NCI-H1092 (cell line): ENCODE results near the gene TRAF3.
"Not testable (repeated sequence)": the region's sequence is repeated elsewhere in the genome, so short reads cannot be mapped to it uniquely, and the experiment has no call there.

ENCODE experiments used
- DNase-seq: peaks from one replicate; lab custom pipeline; 2025; lab: John Stamatoyannopoulos, UW

TRAF3 gene

DNA sequence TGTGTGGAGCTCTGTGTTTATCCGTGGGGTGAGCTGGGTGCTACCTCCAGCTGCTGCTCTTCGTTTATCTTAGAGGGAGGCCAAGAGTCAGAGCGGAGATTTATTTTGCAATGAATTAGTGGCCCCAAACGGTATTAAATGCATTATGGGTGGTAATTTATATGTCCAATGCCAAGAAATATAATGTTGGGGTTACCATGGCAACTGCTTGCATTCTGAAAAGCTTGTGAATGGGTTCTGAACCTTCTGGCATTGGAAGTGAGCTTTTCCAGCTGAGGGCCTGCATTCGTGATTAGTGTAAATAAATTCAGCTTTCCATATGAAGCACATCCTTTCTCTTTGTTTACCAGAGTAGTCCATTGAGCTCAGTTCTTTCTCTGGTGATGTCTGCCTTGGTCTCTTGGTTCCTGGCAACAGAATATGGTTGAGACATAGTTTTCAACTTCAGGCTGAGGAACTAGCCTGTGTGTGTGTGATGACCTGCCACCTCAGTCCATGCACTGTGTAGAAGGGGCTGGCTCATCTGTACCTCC lies 51.8 kb downstream of the TRAF3 start:
- peak; percentile 52 for DNase-seq

DNA sequence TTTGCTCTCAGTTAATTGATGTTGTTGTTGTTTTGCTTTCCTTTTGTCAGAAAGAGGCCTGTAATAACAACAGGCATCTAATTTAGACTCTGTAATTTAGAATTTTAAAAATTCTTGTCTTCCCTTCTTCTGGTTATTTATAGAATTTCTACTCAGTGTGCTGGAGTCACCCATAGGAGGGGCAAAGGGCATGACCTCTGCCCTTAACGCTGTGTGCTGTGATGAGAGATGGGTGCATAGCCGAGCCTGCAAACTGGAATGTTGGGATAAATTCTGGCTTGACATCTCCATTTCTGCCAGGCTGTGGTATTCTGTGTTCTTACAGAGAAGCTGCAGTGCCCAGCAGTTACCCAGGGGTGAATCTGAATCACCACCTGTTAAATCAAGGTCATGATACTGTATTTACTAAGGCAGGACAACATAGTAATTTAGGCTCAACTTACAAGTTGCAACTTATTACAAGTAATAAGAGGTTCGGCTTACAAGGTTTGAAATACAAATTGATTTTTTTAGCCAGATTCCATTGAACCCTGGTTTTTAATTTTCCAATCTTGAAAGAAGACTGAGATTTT lies 53.3 kb downstream of the TRAF3 start:
- no peak for DNase-seq

DNA sequence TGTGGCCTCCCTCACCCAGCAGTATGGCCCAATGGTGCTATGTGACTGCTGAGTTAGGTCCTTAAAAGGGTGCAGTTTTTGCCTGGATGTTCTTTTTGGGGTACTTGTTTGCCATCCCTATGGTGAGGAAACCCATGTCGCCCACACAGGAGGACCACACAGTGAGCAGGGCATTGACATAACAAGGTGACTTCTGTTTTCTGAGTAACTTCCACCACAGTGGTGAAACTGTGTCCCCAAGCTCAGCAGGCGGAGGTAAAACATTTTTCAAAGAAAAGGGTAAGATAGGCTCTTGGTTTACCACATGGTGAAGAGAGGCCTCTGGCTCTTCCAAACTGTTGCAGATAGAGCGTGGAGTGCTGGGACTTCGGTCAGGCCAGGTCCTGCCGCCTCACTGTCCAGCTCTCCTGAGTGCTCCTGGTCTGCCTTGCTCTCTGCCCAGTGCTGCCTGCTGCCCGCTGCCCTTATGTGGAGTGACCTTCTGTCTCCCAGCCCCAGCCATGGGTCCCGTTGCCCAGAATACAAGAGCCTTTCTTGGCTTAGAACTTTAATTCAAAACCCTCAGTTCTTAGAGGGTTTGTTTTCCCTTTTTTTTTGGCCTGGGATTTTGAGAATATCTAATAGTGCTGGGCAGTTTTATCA lies 54.0 kb downstream of the TRAF3 start:
- DNase-seq: no peak

DNA sequence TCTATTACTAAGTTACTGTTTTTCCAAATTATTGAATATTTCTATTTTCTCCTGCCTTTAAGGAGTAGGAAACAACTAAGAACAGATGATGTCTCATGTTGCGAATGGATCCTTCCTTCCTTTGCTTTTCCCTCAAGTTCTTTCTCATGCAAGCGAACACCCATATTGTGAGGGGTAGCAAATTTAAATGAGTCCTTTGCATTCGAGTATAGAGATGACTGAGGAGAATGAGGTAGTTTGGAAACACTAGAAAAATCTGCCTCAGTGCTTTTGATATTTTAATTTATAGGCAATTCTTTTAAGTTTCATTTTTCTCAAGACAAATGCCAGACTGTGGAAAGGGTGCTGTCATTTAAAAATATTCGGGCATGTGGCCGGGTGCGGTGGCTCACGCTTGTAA lies 56.1 kb downstream of the TRAF3 start:
- DNase-seq: no peak

DNA sequence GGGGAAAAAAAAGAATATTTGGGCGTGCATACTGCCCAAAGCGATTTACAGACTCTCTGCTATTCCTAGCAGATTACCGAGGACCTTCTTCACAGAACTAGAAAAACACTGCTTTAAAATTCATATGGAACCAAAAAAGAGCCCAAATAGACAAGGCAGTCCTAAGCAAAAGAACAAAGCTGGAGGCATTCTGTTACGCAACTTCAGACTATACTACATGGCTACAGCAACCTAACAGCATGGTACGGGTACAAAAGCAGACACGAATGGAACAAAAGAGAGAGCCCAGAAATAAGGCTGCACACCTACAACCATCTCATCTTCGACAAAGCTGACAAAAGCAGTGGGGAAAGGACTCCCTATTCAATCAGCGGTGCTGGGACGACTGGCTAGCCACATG lies 56.7 kb downstream of the TRAF3 start:
- no peak for DNase-seq

DNA sequence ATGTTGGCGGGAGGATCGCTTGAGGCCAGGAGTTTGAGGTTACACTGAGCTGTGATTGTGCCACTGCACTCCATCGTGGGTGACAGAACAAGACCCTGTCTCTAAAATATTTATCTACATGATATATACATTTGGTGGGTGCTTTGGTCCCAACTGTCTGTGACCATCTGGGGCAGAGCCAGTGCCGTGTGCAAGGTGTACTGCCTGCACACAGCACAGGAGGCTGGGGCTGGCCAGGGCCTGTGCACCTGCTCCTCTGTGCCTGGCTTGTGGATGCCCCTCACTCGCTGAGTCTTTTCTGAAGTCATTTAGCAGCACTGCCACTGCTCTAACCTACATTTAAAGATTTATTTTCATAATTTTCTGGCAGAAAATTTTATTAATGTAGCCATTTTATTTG lies 58.7 kb downstream of the TRAF3 start:
- DNase-seq: no peak

DNA sequence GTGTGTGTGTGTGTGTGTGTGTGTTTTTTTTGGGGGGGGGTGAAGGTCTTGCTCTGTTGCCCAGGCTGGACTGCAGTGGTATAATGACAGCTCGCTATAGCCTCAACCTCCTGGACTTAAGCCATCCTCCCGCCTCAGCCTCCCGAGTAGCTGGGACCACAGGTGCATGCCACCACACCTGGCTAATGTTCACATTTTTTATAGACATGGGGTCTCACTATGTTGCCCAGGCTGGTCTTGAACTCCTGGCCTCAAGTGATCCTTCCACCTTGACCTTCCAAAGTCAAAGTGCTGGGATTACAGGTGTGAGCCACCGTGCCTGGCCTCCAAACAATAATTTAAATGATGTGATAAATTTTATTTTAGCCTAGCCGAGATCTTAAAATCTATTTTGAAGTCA lies 59.9 kb downstream of the TRAF3 start:
- DNase-seq: not testable (repeated sequence)

DNA sequence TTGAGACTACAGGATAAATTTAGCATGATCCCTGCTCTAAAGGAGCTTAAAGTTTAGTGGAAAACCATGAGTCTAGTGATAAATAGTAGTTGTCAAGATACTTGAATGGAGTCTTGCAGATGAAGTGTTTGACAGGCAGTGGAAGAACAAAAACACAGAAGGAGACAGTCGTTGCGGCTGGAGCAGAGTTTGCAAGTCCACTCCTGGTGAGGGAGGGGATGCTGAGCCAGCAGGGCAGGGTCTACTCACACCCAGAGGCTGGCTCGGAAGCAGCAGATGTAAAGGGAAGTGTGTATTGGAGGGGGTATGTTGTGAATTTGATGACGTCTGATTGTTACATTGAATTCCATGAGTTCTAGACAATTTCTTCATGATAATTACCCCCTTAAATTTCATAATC lies 61.3 kb downstream of the TRAF3 start:
- DNase-seq: no peak

DNA sequence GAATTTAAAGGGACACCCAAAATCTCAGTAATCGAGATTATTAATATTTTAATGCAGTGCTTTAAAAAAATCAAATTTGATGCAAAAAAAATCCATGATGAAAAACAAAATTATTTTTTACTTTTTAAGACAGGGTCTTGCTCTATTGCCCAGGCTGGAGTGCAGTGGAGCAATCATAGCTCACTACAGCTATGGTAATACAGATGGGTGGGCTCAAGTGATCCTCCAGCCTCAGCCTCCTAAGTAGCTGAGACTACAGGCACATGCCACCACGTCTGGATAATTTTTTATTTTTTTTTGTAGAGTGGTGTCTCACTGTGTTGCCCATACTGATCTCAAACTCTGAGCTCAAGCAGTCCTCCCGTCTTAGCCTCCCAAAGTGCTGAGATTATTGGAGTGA lies 62.9 kb downstream of the TRAF3 start:
- DNase-seq: no peak

DNA sequence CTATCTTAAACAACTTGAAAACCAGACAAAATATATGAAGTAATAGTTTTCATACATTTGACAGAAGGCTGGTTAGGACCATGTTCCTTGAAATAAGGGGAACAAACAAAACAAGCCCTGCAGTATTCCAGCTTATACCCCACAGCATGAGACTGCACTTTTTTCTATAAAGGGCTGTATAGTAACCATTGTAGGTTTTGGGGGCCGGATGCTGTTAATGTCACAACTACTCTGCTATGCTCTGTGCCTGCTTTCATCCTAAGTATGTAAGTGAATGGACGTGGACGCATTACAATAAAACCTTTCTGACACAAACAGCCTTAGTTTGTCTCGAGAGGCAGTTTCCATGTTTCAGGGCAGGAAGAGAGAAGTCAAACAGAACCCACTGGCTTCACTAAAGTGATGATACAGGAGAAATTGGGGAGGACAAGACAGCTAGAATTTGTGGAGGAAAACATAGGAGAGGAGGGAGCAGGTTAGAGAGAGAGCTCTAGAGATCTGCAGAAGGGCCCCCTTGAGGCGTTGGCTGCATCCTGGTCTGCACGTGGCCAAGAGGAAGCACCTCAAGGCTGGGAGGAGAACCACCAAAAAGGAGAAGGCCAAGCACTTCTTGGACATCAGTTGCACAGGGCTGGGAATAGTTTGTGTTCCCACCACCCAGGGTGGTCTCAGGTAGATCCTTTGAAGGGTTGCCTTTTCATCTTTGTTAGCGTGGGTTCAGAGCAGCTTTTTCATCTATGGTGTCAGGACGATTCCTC lies 63.7 kb downstream of the TRAF3 start:
- no peak for DNase-seq

DNA sequence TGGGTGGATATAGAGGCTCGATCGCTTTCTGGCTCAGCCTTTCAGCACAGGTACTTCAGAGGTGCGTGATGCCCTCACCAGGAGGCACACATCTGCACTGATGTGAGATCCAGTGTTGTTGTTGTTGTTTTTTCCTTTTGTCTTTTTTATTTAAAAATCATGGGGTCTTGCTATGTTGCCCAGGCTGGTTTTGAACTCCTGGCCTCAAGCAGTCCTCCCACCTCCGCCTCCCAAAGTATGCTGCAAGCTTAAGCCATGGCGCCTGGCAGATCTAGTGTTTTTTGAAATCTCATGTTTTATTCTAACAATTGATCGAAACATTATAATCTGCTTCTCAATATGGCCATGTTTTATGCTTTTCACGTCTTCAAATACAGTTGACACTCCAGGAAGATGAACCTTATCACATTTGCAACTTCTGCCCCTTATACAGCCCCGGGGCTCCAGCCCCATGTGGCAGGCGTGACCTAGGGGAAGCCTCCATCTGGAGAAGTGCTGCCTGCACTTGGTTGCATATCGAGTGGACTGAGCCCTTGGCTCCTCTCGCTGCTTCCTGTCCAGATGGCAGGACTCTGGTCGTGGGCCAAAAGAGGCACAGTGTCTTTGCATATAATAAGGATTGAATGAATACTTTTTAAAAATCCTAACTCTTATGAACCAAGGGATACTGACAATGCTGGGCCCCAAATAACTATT lies 71.7 kb downstream of the TRAF3 start:
- peak; percentile 58 for DNase-seq

DNA sequence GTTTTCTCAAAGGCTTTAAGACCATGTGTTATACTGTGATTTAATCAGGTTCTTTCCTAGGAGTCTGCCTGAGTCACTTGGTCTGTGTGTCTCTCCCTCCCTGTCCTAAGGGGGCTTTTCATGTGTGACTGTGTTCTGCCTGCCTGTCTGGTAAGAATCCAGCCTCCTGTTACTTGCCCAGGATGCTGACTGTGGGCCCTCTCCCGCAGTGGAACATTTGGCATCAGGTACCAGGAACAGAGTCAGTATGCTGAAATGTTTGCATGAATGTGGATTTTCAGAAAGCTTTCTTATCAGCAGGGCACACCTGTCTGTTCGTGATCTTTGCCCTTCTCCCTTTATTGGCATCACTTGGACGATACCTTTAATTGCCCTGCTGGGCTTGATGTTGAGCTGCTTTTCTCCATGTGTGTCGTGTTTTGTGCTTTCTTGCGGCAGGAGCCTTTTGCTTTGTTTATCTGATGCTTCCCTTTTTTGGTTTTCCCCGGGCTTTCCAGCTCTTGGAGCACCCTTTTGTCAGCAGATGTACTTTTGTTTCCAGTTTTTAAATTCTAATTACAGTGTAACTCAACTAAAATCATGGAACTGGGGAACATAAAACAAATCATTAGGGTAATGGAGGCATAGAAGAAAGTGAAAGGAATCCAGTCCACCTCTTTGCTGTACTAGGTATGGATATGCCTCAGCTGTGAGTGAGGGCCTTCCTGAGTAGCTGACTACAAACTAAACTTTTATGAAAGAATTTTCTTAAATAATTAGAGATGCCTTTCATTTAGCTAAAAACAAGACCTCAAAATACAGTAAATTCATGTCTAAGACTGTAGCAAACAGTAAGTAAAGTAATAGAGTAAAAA lies 72.5 kb downstream of the TRAF3 start:
- DNase-seq: peak; percentile 58

DNA sequence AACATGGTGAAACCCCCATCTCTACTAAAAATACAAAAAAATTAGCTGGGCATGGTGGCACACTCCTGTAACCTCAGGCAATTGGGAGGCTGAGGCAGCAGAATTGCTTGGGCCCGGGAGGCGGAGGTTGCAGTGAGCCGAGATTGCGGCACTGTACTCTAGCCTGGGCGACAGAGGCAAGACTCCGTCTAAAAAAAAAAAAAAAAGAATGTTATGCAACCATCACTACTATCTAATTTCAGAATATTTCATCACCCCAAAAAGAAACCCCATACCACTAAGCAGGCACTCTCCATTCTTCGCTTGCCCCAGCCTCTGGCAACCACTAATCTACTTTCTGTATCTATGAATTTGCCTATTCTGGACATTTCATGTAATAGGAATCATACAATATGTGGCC lies 76.4 kb downstream of the TRAF3 start:
- DNase-seq: no peak

DNA sequence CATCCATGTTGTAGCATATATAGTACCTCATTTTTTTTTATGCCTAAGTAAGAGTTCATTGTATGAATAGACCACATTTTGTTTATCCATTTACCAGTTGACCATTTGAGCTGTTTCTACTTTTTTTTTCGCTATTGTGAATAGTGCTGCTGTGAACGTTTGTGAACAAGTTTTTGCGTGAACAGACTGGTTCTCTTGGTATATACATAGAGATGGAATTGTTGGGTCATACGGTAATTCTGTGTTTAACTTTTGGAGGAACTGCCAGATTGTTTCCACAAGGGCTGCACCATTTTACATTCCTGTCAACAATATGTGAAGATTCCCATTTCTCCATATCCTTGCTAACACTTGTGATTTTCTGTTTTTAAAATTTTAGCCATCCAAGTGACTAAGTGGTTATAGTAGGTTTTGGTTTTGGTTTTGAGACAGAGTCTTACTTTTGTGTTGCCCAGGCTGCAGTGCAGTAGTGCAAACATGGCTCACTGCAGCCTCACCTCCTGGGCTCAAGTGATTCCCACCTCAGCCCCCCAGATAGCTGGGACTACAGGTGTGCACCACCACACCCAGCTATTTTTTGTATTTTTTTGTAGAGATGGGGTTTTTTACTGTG lies 76.9 kb downstream of the TRAF3 start:
- DNase-seq: no peak

DNA sequence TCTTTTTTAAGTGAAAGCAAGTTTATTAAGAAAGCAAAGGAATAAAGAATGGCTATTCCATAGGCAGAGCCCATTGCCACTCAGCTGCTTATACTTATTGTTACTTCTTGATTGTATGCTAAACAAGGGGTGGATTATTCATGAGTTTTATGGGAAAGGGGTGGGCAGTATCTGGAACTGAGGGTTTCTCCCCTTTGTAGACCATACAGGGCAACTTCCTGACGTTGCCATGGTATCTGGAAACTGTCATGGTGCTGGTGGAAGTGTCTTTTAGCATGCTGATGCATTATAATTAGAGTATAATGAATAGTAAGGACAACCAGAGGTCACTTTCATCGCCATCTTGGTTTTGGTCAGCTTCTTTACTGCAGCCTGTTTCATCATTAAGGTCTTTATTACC lies 78.9 kb downstream of the TRAF3 start:
- DNase-seq: no peak

DNA sequence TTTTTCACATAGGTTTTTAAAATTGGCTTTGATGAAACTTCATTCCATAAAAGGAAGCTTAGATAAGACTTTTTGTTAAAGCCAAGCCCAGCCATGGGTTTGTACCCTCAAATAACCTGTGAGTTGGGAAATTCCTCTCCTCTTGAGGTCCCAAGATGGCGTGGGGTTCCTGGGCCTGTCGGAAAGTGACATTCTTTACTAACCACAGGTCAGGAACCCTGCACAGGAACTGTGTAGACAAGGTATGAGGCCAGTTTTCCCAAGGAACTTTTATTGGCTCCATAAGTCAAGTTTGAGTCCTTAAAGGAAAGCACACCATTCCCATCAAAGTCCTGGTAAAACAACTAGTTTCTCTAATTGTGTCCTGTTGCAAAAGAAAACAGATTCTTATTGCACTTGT lies 80.2 kb downstream of the TRAF3 start:
- DNase-seq: no peak

DNA sequence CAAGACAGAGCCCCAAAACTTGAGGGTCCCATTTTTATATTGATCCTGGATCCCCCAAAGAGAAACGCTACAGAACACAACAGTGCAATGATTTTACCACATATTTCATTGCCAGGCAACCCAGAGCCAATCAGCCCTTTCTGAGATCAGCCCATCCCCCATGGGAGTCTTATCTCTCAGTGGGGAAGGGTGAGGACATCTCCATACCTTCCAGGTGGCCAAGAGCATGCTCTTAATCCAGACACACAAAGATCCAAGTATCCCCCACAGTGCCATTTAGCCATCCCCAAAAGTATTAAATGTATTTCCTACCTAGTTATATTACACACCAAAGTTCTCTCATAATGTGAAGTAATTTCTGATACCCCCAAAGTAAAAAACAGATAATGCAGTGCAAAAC lies 82.7 kb downstream of the TRAF3 start:
- DNase-seq: no peak

DNA sequence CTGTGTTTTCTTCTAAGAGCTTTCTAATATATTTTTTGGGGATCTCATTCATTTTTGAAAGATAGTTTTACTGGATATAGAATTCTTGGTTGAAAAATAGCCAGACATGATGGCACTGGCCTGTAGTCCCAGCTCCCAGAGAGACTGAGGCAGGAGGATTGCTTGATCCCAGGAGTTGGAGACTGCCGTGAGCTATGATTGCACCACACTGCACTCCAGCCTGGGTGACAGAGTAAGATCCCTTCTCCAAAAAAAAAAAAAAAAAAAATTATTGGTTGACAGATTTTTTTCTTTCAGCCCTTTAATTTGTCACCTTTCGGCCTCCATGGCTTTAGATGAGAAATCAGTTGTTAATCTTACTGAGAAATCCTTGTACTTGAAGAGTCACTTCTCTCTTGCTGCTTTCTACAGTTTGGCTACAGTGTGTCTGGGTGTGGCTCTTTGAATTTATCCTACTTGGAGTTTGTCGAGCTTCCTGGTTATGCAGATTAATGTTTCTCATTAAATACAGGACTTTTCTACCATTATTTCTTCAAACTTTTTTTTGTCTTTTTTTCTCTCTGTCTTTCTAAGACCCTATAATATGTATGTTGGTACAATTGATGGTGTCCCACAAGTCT lies 85.0 kb downstream of the TRAF3 start:
- no peak for DNase-seq

DNA sequence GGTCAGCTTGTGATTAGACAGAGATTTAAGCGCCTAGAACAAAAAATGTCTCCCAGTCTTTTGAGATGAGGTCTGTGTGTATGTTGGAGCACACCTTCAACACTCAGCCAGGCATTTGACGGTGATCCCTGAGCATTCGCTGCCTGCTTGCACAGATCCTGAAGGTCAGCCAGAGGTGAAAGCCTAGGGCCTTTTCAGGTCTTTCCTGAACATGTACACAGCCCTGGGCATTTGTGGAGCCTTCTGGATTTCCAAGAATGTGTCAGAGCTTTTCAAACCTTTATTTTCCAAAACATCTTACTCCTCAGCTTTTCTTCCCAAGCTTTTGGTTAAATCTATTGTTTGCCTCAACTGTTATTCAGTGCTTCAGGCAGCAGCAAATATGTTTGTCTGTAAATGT lies 86.1 kb downstream of the TRAF3 start:
- no peak for DNase-seq

DNA sequence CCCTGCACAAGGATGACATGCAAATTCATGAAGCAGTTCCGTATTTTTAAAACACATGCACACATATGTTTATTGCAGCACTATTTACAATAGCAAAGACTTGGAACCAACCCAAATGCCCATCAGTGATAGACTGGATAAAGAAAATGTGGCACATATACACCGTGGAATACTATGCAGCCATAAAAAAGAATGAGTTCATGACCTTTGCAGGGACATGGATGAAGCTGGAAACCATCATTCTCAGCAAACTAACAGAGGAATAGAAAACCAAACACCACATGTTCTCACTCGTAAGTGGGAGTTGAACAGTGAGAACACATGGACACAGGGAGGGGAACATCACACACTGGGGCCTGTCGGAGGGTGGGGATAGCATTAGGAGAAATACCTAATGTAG lies 88.7 kb downstream of the TRAF3 start:
- DNase-seq: not testable (repeated sequence)
